ENCODE measurements around the gene NSUN5.
"Not testable (repeated sequence)": the region's sequence is repeated elsewhere in the genome, so short reads cannot be mapped to it uniquely, and the experiment has no call there.

Gene NSUN5

GRCh38 chr7:73325424-73325823, 16.8 kb upstream of the NSUN5 start:
- DNase-seq, result not testable (repeated sequence)

GRCh38 chr7:73324081-73324845, 15.6 kb upstream of the NSUN5 start:
- not testable (repeated sequence) for DNase-seq

- not testable (repeated sequence) for DNase-seq
Observed at GRCh38 chr7:73323434-73324080, 14.9 kb upstream of the NSUN5 start.

- DNase-seq, result not testable (repeated sequence)
Observed at GRCh38 chr7:73320009-73320408, 11.4 kb upstream of the NSUN5 start.

- DNase-seq, result not testable (repeated sequence)
Observed at GRCh38 chr7:73319541-73319940, 10.9 kb upstream of the NSUN5 start.

GRCh38 chr7:73318656-73319204, 10.1 kb upstream of the NSUN5 start:
- not testable (repeated sequence) for DNase-seq

- no peak for DNase-seq
Observed at GRCh38 chr7:73316521-73316920, 7.9 kb upstream of the NSUN5 start.

- DNase-seq, result no peak
Observed at GRCh38 chr7:73314271-73314670, 5.6 kb upstream of the NSUN5 start.

GRCh38 chr7:73313521-73313906, 4.9 kb upstream of the NSUN5 start:
- no peak for DNase-seq

GRCh38 chr7:73312831-73313520, 4.3 kb upstream of the NSUN5 start:
- no peak for DNase-seq

GRCh38 chr7:73311421-73311820, 2.8 kb upstream of the NSUN5 start:
- DNase-seq, result not testable (repeated sequence)

GRCh38 chr7:73308074-73308664, 457 bp downstream of the NSUN5 start:
- DNase-seq, result no peak

GRCh38 chr7:73307436-73307835, 1.2 kb downstream of the NSUN5 start:
- DNase-seq, result no peak

- DNase-seq, result not testable (repeated sequence)
Observed at GRCh38 chr7:73304612-73305387, 3.8 kb downstream of the NSUN5 start.

- DNase-seq, result no peak
Observed at GRCh38 chr7:73304071-73304470, 4.6 kb downstream of the NSUN5 start.

- DNase-seq, result no peak
Observed at GRCh38 chr7:73303546-73303945, 5.1 kb downstream of the NSUN5 start.

- not testable (repeated sequence) for DNase-seq
Observed at GRCh38 chr7:73302846-73303245, 5.8 kb downstream of the NSUN5 start.

- not testable (repeated sequence) for DNase-seq
Observed at GRCh38 chr7:73301108-73301507, 7.5 kb downstream of the NSUN5 start.

GRCh38 chr7:73299812-73300211, 8.8 kb downstream of the NSUN5 start:
- not testable (repeated sequence) for DNase-seq

GRCh38 chr7:73297706-73298105, 10.9 kb downstream of the NSUN5 start:
- DNase-seq, result not testable (repeated sequence)

- DNase-seq, result not testable (repeated sequence)
Observed at GRCh38 chr7:73297235-73297634, 11.4 kb downstream of the NSUN5 start.

- DNase-seq, result not testable (repeated sequence)
Observed at GRCh38 chr7:73277210-73277609, 31.4 kb downstream of the NSUN5 start.

All from effector CD8-positive, alpha-beta T cell (primary cell).